Smooth muscle cell (in vitro differentiated cells): ENCODE data around the gene SORBS2. TPM values are rescaled to one million over a fixed set of nuclear protein-coding genes. Genes with fewer than 3 reads are reported as not detected.
A peak's percentile ranks its signal among the peaks of the same experiment; 100 is the strongest.

Experiments
- DNase-seq: peaks from one replicate; lab custom pipeline; 2025; ENCODE audit not compliant: unreplicated experiment; lab: John Stamatoyannopoulos, UW
- H2AFZ ChIP-seq: fragments of 200-600 bp; sonication (generic); 2 replicates; pipeline ENCODE4 v1.6.0; 2016; ENCODE audit warnings: antibody characterized with exemption, low read depth, mild to moderate bottlenecking
- H3F3A ChIP-seq: fragments of 200-600 bp; sonication (generic); 2 replicates; pipeline ENCODE4 v1.6.0; 2017; ENCODE audit warnings: antibody characterized with exemption, low read depth
- H3K27ac ChIP-seq: fragments of 200-600 bp; sonication (generic); 2 replicates; pipeline ENCODE4 v1.5.1; 2016; ENCODE audit warnings: low read depth, mild to moderate bottlenecking
- H3K27me3 ChIP-seq: fragments of 200-600 bp; sonication (generic); 2 replicates; pipeline ENCODE4 v1.6.1; 2016; ENCODE audit warnings: low read depth, mild to moderate bottlenecking
- H3K36me3 ChIP-seq: fragments of 200-600 bp; sonication (generic); 2 replicates; pipeline ENCODE4 v1.5.1; 2016; ENCODE audit warnings: low read depth
- H3K4me1 ChIP-seq: fragments of 200-600 bp; sonication (generic); 2 replicates; pipeline ENCODE4 v1.5.1; 2016; ENCODE audit warnings: low read depth
- H3K4me2 ChIP-seq: fragments of 200-600 bp; sonication (generic); 2 replicates; pipeline ENCODE4 v1.6.0; 2016; ENCODE audit warnings: mild to moderate bottlenecking
- H3K4me3 ChIP-seq: fragments of 200-600 bp; sonication (generic); 2 replicates; pipeline ENCODE4 v1.5.1; 2016; ENCODE audit warnings: mild to moderate bottlenecking
- H3K79me2 ChIP-seq: fragments of 200-600 bp; sonication (generic); 2 replicates; pipeline ENCODE4 v1.6.0; 2016; ENCODE audit warnings: low read depth, mild to moderate bottlenecking
- H3K9ac ChIP-seq: fragments of 200-600 bp; sonication (generic); 2 replicates; pipeline ENCODE4 v1.6.0; 2016; ENCODE audit warnings: low read depth
- H3K9me3 ChIP-seq: fragments of 200-600 bp; sonication (generic); replicated peaks from 2 replicates; pipeline ENCODE4 v1.5.1; 2016; ENCODE audit warnings: low read depth
- H4K20me1 ChIP-seq: fragments of 200-600 bp; sonication (generic); 2 replicates; pipeline ENCODE4 v1.6.0; 2016; ENCODE audit warnings: low read depth
- WGBS: methylation state at CpG from one replicate; pipeline ENCODE4 v1.1.7; 2016; ENCODE audit warnings: low lambda C conversion rate; 5-methylcytosine and 5-hydroxymethylcytosine counted together
- polyA plus RNA-seq: library from polyadenylated mRNA; unstranded; fragments of >200 nt; fragmentation: Nextera tagmentation; extraction: Ambion mirVana; gene quantifications from 2 replicates; pipeline ENCODE4 v1.2.1, GENCODE V29; 2016
- total RNA-seq: library from RNA; depleted of rRNA; stranded (reverse); fragments of >200 nt; gene quantifications from 2 replicates; pipeline ENCODE4 v1.2.3, GENCODE V29; 2014
- TF ChIP-seq, protein P1 (sequence below): fragments of 200-600 bp; sonication (generic); IDR thresholded peaks from 2 replicates; pipeline ENCODE4 v1.5.1; 2017; ENCODE audit warnings: borderline replicate concordance, mild to moderate bottlenecking, antibody characterized with exemption; ENCODE audit not compliant: insufficient read depth, poor library complexity, severe bottlenecking

The SORBS2 gene
- total and polyA plus RNA-seq, 2 experiments from 2014 or later = 9.0 to 36.6 TPM

DNA sequence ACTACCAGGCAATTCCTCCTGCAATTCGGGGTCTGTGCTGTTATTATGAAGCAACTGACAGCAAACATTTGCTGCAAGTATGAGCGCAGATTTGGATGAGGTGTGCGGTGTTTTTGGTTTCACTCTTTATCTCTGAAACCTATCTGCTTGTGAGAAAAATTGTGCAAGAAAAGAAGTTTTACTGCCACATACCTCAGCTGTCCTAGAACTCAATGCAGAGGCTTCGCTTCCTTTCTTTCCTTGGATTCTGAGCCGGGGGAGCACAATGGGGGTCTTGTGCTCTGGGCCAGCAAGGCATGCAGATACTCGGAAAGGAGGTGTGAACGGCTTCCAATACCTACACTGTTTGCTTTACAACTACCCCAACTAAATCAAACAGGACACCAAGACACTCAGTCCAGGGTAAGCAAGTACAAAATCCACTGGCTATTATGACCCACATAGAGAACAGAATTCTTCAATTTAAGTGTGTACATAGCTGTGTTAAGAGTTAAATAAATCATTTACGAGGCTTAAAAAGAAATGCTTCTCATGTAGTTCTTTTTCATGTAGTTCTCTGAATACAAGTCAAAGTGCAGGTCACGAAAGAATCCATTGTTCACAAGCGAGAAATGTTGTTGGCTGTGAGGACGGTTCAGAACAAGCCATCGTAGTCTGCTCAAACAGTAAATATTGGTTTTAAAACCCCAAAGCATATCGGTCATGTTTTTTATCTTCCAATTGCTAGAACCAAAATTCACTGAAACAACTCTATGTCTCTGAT is 1.1 kb downstream of the SORBS2 start:
- H3K4me3 ChIP-seq = peak overlapping the region; percentile 41
- no peak overlapping the region for H3K27ac ChIP-seq
- H3F3A ChIP-seq = no peaks in the 10 kb centered on the region
- H2AFZ ChIP-seq = no peak overlapping the region
- no peaks in the 10 kb centered on the region for H3K9me3 ChIP-seq
- WGBS = 77% methylated on average over 13 of the region's 13 CpGs
- H3K36me3 ChIP-seq = no peaks in the 10 kb centered on the region
- no peak for DNase-seq
- H3K9ac ChIP-seq = no peak overlapping the region
- no peaks in the 10 kb centered on the region for H3K27me3 ChIP-seq
- H3K4me1 ChIP-seq = peaks cover 23% of the 10 kb centered on the region
- H3K79me2 ChIP-seq = no peaks in the 10 kb centered on the region
- no peaks in the 10 kb centered on the region for H4K20me1 ChIP-seq
- H3K4me2 ChIP-seq = no peak overlapping the region
- TF ChIP-seq, protein P1, sequence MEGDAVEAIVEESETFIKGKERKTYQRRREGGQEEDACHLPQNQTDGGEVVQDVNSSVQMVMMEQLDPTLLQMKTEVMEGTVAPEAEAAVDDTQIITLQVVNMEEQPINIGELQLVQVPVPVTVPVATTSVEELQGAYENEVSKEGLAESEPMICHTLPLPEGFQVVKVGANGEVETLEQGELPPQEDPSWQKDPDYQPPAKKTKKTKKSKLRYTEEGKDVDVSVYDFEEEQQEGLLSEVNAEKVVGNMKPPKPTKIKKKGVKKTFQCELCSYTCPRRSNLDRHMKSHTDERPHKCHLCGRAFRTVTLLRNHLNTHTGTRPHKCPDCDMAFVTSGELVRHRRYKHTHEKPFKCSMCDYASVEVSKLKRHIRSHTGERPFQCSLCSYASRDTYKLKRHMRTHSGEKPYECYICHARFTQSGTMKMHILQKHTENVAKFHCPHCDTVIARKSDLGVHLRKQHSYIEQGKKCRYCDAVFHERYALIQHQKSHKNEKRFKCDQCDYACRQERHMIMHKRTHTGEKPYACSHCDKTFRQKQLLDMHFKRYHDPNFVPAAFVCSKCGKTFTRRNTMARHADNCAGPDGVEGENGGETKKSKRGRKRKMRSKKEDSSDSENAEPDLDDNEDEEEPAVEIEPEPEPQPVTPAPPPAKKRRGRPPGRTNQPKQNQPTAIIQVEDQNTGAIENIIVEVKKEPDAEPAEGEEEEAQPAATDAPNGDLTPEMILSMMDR = no peak

DNA sequence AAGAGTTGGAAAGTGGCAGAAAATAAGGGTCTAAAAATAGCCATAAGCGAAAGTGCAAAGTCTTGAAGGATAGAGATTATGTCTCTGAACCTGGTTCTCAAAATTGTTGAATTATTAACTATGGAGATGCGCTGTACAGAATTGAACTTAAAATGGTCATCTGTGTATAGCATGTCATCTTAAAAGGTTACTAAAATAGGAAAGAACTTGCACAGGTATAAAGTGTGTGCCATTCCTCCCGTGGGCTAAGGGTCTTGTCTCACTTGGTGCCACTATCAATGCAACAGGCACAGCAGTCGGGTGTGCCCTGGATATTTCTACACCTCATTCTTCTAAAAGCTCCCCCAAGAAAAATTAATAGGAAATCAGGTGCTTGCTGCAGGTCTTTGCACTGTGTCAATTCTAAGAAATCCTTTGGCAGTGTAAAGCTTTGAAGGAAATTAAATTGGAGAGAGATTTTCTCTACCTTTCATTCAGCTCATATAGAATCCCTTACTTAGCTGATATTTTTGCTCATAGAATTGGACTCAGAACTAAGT is 2.4 kb downstream of the SORBS2 start:
- no peak overlapping the region for H3K27ac ChIP-seq
- peaks cover 27% of the 10 kb centered on the region for H3K4me1 ChIP-seq
- H3K9ac ChIP-seq = no peak overlapping the region
- 95% methylated on average over 4 of the region's 4 CpGs for WGBS
- H3K79me2 ChIP-seq = no peaks in the 10 kb centered on the region
- no peaks in the 10 kb centered on the region for H3K27me3 ChIP-seq
- TF ChIP-seq, protein P1 = no peak
- no peak overlapping the region for H3K4me2 ChIP-seq
- H3K4me3 ChIP-seq = peak overlapping the region; percentile 41
- no peak overlapping the region for H2AFZ ChIP-seq
- no peaks in the 10 kb centered on the region for H4K20me1 ChIP-seq
- H3K9me3 ChIP-seq = no peaks in the 10 kb centered on the region
- H3K36me3 ChIP-seq = no peaks in the 10 kb centered on the region
- H3F3A ChIP-seq = no peaks in the 10 kb centered on the region
- DNase-seq = no peak

DNA sequence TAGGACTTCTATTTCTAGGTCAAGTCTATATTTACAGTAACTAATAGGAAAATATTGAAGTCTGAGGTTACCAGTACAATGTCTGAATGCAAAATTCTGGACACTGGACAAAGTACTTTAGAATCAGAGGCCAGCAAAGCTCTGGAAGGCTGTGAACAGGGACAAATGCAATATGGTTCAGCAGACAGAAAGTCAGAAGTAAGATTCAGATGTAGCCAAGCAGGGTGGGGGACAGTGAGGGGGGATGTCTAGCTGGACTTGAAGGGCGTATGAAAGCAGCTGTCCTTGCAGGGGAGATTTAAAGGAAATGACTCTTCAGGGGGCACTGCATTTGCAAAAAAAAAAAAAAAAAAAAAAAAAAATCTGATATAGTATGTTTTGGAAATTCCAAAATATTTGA is 2.9 kb downstream of the SORBS2 start:
- no peaks in the 10 kb centered on the region for H3K9me3 ChIP-seq
- H3K4me2 ChIP-seq = no peak overlapping the region
- H3K27me3 ChIP-seq = no peaks in the 10 kb centered on the region
- no peaks in the 10 kb centered on the region for H3K79me2 ChIP-seq
- H3K9ac ChIP-seq = no peak overlapping the region
- H3K27ac ChIP-seq = no peak overlapping the region
- no peak for DNase-seq
- H3K4me3 ChIP-seq = peak overlapping the region; percentile 41
- no peaks in the 10 kb centered on the region for H4K20me1 ChIP-seq
- no peak overlapping the region for H2AFZ ChIP-seq
- 100% methylated on average over 1 of the region's 1 CpG for WGBS
- TF ChIP-seq, protein P1 = no peak
- no peaks in the 10 kb centered on the region for H3K36me3 ChIP-seq
- peaks cover 27% of the 10 kb centered on the region for H3K4me1 ChIP-seq
- no peaks in the 10 kb centered on the region for H3F3A ChIP-seq

DNA sequence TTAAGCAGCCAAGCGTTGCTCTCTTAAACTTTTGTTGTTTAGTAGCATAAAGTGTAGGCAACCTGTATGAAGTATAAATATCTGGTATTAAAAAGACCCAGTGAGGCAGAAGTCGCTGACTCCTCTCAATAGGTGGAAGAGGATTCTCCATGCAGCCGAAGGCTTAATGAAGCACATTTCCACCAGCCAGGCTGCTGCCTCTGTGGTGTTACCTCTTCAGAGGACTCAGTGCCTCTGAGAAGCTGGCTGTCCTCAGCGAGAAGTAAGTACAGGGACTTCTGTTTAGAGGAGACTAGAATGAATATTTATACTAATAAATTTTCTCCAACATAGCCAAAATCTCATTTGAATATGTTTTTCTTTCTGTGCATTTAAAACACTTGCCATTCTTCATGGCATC is 6.0 kb downstream of the SORBS2 start:
- Histone ChIP-seq H4K20me1 (no peaks in the 10 kb centered on the region), H3K27ac (no peak overlapping the region), H3K9ac (no peak overlapping the region), H3K4me1 (peaks cover 17% of the 10 kb centered on the region), H3K36me3 (no peaks in the 10 kb centered on the region), H3K9me3 (no peaks in the 10 kb centered on the region), H3F3A (no peaks in the 10 kb centered on the region), H3K27me3 (no peaks in the 10 kb centered on the region), H3K79me2 (no peaks in the 10 kb centered on the region), H3K4me2 (no peak overlapping the region), H3K4me3 (no peak overlapping the region), H2AFZ (no peak overlapping the region)
- no peak for DNase-seq
- WGBS = 70% methylated on average over 4 of the region's 4 CpGs
- TF ChIP-seq, protein P1 = no peak
